RWPE1 (cell line): Measurements from ENCODE around the gene NATD1.

Source experiments
- CTCF ChIA-PET: fragments of 350-600 bp; sonication (Branson Sonifier 250); formaldehyde crosslinking; extraction: SDS; loops from one replicate; lab custom pipeline; 2021; lab: Yijun Ruan, JAX
- POLR2A ChIA-PET: fragments of 400-600 bp; formaldehyde crosslinking; extraction: SDS; loops from one replicate; lab custom pipeline; 2020; ENCODE audit warnings: antibody characterized with exemption; ENCODE audit not compliant: low non-redundant PET; lab: Yijun Ruan, JAX
- DNase-seq: peaks from one replicate; pipeline ENCODE4 v3.0.0; 2012; ENCODE audit warnings: low spot score
- H3K27ac ChIP-seq: fragments of 450-650 bp; 2 replicates; pipeline ENCODE4 v1.5.1; 2017
- CTCF ChIP-seq: fragments of 450-650 bp; conservative IDR thresholded peaks from 2 replicates; pipeline ENCODE4 v1.5.1; 2017; ENCODE audit warnings: low read depth, mild to moderate bottlenecking

NATD1 gene

GRCh38 chr17:21275579-21276263 is 22.5 kb upstream of the NATD1 start:
- peak overlapping the region; percentile 46 for H3K27ac ChIP-seq
- peak; percentile 94 for DNase-seq
- no peak for TF ChIP-seq CTCF
- ChIA-PET CTCF (interaction anchor here (0.6 kb wide), 1 partner anchor 524 kb away, joined by 4 read pairs; no protein-coding TSS in a partner anchor), POLR2A (interaction anchor here (0.5 to 1.3 kb wide), 4 partner anchors 10 to 147 kb away, joined by 3 to 4 read pairs (median 4); no protein-coding TSS in a partner anchor)

GRCh38 chr17:21275047-21275578 is 21.9 kb upstream of the NATD1 start:
- ChIA-PET POLR2A (interaction anchor here (0.5 to 1.3 kb wide), 3 partner anchors 13 to 147 kb away, joined by 3 to 4 read pairs (median 4); no protein-coding TSS in a partner anchor), CTCF (no interaction called here)
- no peak for DNase-seq
- no peak for TF ChIP-seq CTCF
- H3K27ac ChIP-seq = peak overlapping the region; percentile 46

DNA sequence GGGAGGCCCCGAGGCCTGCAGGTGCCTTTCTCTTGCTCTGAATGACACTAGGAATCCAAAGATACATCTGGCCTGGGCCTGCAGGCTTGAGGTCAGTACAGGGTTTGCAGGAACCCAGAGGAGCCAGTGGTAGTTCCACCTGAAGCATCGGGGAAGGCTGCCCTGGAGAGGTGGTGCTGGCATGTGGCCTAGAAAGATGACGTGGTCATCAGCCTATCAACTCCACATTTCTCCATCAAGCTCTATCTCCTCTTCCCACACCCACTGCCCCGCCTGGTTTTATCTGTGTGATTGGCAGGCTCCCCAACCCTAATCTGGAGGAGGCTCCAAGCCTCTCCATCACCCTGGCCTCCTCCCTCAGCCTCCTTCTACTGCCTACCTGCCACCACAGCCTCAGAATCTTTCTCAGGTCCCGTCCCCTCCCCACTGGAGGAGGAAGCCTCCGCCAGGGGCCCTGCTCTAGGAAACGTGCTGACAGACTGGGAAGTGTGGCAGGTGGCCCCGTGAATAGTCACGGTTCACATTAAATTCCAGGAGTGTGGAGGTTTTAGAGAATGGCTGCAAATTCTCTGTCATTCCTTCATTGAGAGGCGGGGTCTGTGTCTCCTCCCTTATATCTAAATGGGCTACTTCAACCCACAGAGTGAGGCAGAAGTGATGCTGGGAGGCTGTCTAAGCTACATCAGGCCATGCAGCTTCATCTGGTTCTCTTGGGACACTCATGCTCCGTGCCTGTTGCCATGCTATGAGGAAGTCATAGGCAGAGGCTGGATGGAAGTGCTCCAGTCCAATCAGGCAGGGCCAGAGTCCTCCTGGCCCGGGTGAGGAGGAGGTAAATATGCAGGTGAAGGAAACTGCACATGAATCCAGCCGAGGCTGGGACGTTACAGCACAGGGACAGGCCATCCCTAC is 19.9 kb upstream of the NATD1 start:
- DNase-seq = peak; percentile 62
- CTCF ChIA-PET = interaction anchor here (0.7 to 0.9 kb wide), 3 partner anchors 9 to 23 kb away, joined by 3 read pairs; no protein-coding TSS in a partner anchor
- TF ChIP-seq CTCF = no peak

DNA sequence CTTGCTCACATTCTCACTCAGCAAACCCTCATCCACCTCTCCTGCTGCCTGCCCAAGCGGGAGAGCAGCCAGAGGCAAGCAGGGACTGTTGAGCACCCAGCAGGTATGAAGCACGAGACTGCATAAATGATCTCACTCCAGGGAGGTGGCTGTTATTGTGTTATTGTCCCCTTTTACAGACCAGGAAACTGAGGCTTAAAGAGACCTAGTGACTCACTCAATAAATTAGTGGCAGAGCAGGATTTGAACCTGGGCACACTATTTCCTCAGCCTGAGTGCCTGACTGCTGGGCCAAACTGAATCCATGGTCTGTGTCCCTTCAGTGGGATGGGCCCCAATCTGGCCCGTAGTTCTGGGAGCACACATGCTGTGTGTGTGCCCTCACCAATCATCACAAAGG is 19.0 kb upstream of the NATD1 start:
- TF ChIP-seq CTCF = no peak
- no peak overlapping the region for H3K27ac ChIP-seq
- ChIA-PET POLR2A (no interaction called here), CTCF (interaction anchor here (0.9 kb wide), 1 partner anchor 22 kb away, joined by 3 read pairs; no protein-coding TSS in a partner anchor)
- no peak for DNase-seq

More for the DNA sequence above, 19.9 kb upstream of the NATD1 start:
- POLR2A ChIA-PET = interaction anchor here (0.5 kb wide), 1 partner anchor 13 kb away, joined by 3 read pairs; no protein-coding TSS in a partner anchor
- peak overlapping the region; percentile 19; the same call in 1 of the 2 replicates for H3K27ac ChIP-seq

- no peak for TF ChIP-seq CTCF
- DNase-seq = no peak
- POLR2A ChIA-PET = no interaction called here
- H3K27ac ChIP-seq = no peak overlapping the region
- CTCF ChIA-PET = no interaction called here
Measured at GRCh38 chr17:21271454-21272183, 18.4 kb upstream of the NATD1 start.
